ENCODE data around the gene DTNB. TPM values are rescaled to one million over a fixed set of nuclear protein-coding genes. Genes with fewer than 3 reads are reported as not detected.

The DTNB gene
- total RNA-seq, 4 donors from 2014 or later, result 3.0 to 7.5 (median 4.3) TPM

- H3K27me3 ChIP-seq, result no peaks in the 10 kb centered on the region
- TF ChIP-seq EP300 (IDR thresholded peaks at IDR 0.05), result no peak
- TF ChIP-seq POLR2A (IDR thresholded peaks at IDR 0.05; ENCODE audit: low read depth), result no peak
- TF ChIP-seq POLR2AphosphoS5 (IDR thresholded peaks at IDR 0.05), result no peak
- H3K36me3 ChIP-seq, result no peaks in the 10 kb centered on the region
- 82% methylated on average over 7 of the region's 7 CpGs for WGBS
- DNase-seq (ENCODE audit: extremely low spot score), result no peak
- no peaks in the 10 kb centered on the region for H3K9me3 ChIP-seq
- no peak overlapping the region for H3K4me3 ChIP-seq
- intact Hi-C loops (cut with DNase I), result no loop called here
- H3K4me1 ChIP-seq, result peaks cover 62 to 81% (median 79%) of the 10 kb centered on the region in 4 donors
- peak overlapping the region; percentile 86 to 90 (median 88) for H3K27ac ChIP-seq (replicated peaks in 1 of 4)
Measured at GRCh38 chr2:25337891-25338290, 335.5 kb downstream of the DTNB start.

- Histone ChIP-seq H3K27ac (replicated peaks in 1 of 4) (peak overlapping the region; percentile 7 to 90 (median 88)), H3K4me3 (no peak overlapping the region), H3K9me3 (no peaks in the 10 kb centered on the region), H3K36me3 (no peaks in the 10 kb centered on the region), H3K27me3 (no peaks in the 10 kb centered on the region), H3K4me1 (peaks cover 63 to 82% (median 80%) of the 10 kb centered on the region in 4 donors)
- intact Hi-C loops (cut with DNase I), result no loop called here
- TF ChIP-seq CTCF (IDR thresholded peaks at IDR 0.05) (no peak), POLR2A (IDR thresholded peaks at IDR 0.05; ENCODE audit: low read depth) (no peak), EP300 (IDR thresholded peaks at IDR 0.05) (no peak), POLR2AphosphoS5 (IDR thresholded peaks at IDR 0.05) (no peak)
- DNase-seq (ENCODE audit: extremely low spot score), result no peak
- WGBS, result 61% methylated on average over 10 of the region's 10 CpGs
Measured at GRCh38 chr2:25337276-25337675, 336.1 kb downstream of the DTNB start.

GRCh38 chr2:25336383-25336841, 337.0 kb downstream of the DTNB start:
- Histone ChIP-seq H3K4me1 (peaks cover 70 to 91% (median 87%) of the 10 kb centered on the region in 4 donors), H3K27me3 (no peaks in the 10 kb centered on the region), H3K9me3 (no peaks in the 10 kb centered on the region), H3K27ac (replicated peaks in 1 of 4) (peak overlapping the region; percentile 15 to 89 (median 24)), H3K36me3 (no peaks in the 10 kb centered on the region), H3K4me3 (no peak overlapping the region)
- DNase-seq (ENCODE audit: extremely low spot score), result no peak
- 73% methylated on average over 8 of the region's 10 CpGs for WGBS
- no peak for TF ChIP-seq EP300 (IDR thresholded peaks at IDR 0.05)
- no peak for TF ChIP-seq POLR2AphosphoS5 (IDR thresholded peaks at IDR 0.05)
- TF ChIP-seq CTCF (IDR thresholded peaks at IDR 0.05), result no peak
- no peak for TF ChIP-seq POLR2A (IDR thresholded peaks at IDR 0.05; ENCODE audit: low read depth)
- intact Hi-C loops (cut with DNase I), result no loop called here

- no peak overlapping the region for H3K4me3 ChIP-seq
- H3K36me3 ChIP-seq, result no peaks in the 10 kb centered on the region
- H3K27me3 ChIP-seq, result no peaks in the 10 kb centered on the region
- WGBS, result 43% methylated on average over 1 of the region's 6 CpGs
- no peaks in the 10 kb centered on the region for H3K9me3 ChIP-seq
- peaks cover 70 to 95% (median 91%) of the 10 kb centered on the region in 4 donors for H3K4me1 ChIP-seq
- intact Hi-C loops (cut with DNase I), result no loop called here
- no peak for TF ChIP-seq EP300 (IDR thresholded peaks at IDR 0.05)
- TF ChIP-seq POLR2AphosphoS5 (IDR thresholded peaks at IDR 0.05), result no peak
- TF ChIP-seq CTCF (IDR thresholded peaks at IDR 0.05), result no peak
- no peak for TF ChIP-seq POLR2A (IDR thresholded peaks at IDR 0.05; ENCODE audit: low read depth)
- no peak for DNase-seq (ENCODE audit: extremely low spot score)
- H3K27ac ChIP-seq (replicated peaks in 1 of 4), result peak overlapping the region; percentile 0 to 89 (median 24)
Measured at GRCh38 chr2:25335971-25336370, 337.4 kb downstream of the DTNB start.

- DNase-seq (ENCODE audit: extremely low spot score), result no peak
- Histone ChIP-seq H3K36me3 (no peaks in the 10 kb centered on the region), H3K4me3 (no peak overlapping the region), H3K9me3 (no peaks in the 10 kb centered on the region), H3K27ac (replicated peaks in 1 of 4) (peak overlapping the region in 2 of 4 donors; percentile 0 to 15), H3K4me1 (peaks cover 66 to 98% (median 94%) of the 10 kb centered on the region in 4 donors), H3K27me3 (no peaks in the 10 kb centered on the region)
- no peak for TF ChIP-seq EP300 (IDR thresholded peaks at IDR 0.05)
- no peak for TF ChIP-seq POLR2A (IDR thresholded peaks at IDR 0.05; ENCODE audit: low read depth)
- TF ChIP-seq POLR2AphosphoS5 (IDR thresholded peaks at IDR 0.05), result no peak
- TF ChIP-seq CTCF (IDR thresholded peaks at IDR 0.05), result no peak
- WGBS, result 75% methylated on average over 6 of the region's 8 CpGs
- intact Hi-C loops (cut with DNase I), result no loop called here
Measured at GRCh38 chr2:25335204-25335603, 338.2 kb downstream of the DTNB start.

Measured in esophagus muscularis mucosa (tissue), 4 donors.